HG02973 (cell line): ENCODE results near the gene C11orf65.
"Not testable (repeated sequence)": the region's sequence is repeated elsewhere in the genome, so short reads cannot be mapped to it uniquely, and the experiment has no call there.

Source experiments
- ATAC-seq: cut with Tn5 transposase; IDR thresholded peaks from one replicate; pipeline ENCODE4 v1.9.1; 2021; ENCODE audit warnings: moderate library complexity; ENCODE audit not compliant: unreplicated experiment

Gene C11orf65

GRCh38 chr11:108474664-108475463, 7.5 kb upstream of the C11orf65 start:
- ATAC-seq = no peak

GRCh38 chr11:108472681-108473080, 5.4 kb upstream of the C11orf65 start:
- no peak for ATAC-seq

- ATAC-seq = no peak
Measured at GRCh38 chr11:108468478-108468864, 1.1 kb upstream of the C11orf65 start.

- ATAC-seq = no peak
Measured at GRCh38 chr11:108466405-108466804, 924 bp downstream of the C11orf65 start.

GRCh38 chr11:108453207-108453835, 14.0 kb downstream of the C11orf65 start:
- ATAC-seq = no peak

GRCh38 chr11:108441445-108441844, 25.9 kb downstream of the C11orf65 start:
- not testable (repeated sequence) for ATAC-seq

GRCh38 chr11:108436594-108436993, 30.7 kb downstream of the C11orf65 start:
- ATAC-seq = no peak

- ATAC-seq = no peak
Measured at GRCh38 chr11:108435066-108435465, 32.3 kb downstream of the C11orf65 start.

- no peak for ATAC-seq
Measured at GRCh38 chr11:108432783-108433182, 34.5 kb downstream of the C11orf65 start.

- no peak for ATAC-seq
Measured at GRCh38 chr11:108431997-108432396, 35.3 kb downstream of the C11orf65 start.

- ATAC-seq = no peak
Measured at GRCh38 chr11:108431370-108431769, 36.0 kb downstream of the C11orf65 start.

GRCh38 chr11:108417551-108417950, 49.8 kb downstream of the C11orf65 start:
- not testable (repeated sequence) for ATAC-seq

- no peak for ATAC-seq
Measured at GRCh38 chr11:108414958-108415357, 52.4 kb downstream of the C11orf65 start.

- no peak for ATAC-seq
Measured at GRCh38 chr11:108405706-108406105, 61.6 kb downstream of the C11orf65 start.

- ATAC-seq = no peak
Measured at GRCh38 chr11:108403052-108403451, 64.3 kb downstream of the C11orf65 start.

- ATAC-seq = no peak
Measured at GRCh38 chr11:108402241-108402640, 65.1 kb downstream of the C11orf65 start.

GRCh38 chr11:108398439-108398838, 68.9 kb downstream of the C11orf65 start:
- ATAC-seq = no peak

GRCh38 chr11:108396672-108397071, 70.7 kb downstream of the C11orf65 start:
- ATAC-seq = not testable (repeated sequence)

GRCh38 chr11:108394744-108395284, 72.5 kb downstream of the C11orf65 start:
- no peak for ATAC-seq

- no peak for ATAC-seq
Measured at GRCh38 chr11:108393046-108393445, 74.3 kb downstream of the C11orf65 start.

- no peak for ATAC-seq
Measured at GRCh38 chr11:108392353-108392752, 75.0 kb downstream of the C11orf65 start.

GRCh38 chr11:108388576-108388975, 78.8 kb downstream of the C11orf65 start:
- ATAC-seq = no peak
